Loucy (cell line): Measurements from ENCODE around the gene OTUD5.

Experiments
- EZH2phosphoT487 ChIP-seq: fragments of 200-600 bp; IDR thresholded peaks from 2 replicates; pipeline ENCODE4 v1.6.1; 2018; ENCODE audit warnings: antibody characterized with exemption, mild to moderate bottlenecking, moderate library complexity, borderline replicate concordance
- TF ChIP-seq, protein P1 (sequence below): fragments of 200-600 bp; sonication (generic); conservative IDR thresholded peaks from 2 replicates; pipeline ENCODE4 v1.5.1; 2014; ENCODE audit warnings: mild to moderate bottlenecking, antibody characterized with exemption, low read length

GRCh38 chrX:48933757-48934156, 23.6 kb downstream of the OTUD5 start:
- TF ChIP-seq, protein P1, sequence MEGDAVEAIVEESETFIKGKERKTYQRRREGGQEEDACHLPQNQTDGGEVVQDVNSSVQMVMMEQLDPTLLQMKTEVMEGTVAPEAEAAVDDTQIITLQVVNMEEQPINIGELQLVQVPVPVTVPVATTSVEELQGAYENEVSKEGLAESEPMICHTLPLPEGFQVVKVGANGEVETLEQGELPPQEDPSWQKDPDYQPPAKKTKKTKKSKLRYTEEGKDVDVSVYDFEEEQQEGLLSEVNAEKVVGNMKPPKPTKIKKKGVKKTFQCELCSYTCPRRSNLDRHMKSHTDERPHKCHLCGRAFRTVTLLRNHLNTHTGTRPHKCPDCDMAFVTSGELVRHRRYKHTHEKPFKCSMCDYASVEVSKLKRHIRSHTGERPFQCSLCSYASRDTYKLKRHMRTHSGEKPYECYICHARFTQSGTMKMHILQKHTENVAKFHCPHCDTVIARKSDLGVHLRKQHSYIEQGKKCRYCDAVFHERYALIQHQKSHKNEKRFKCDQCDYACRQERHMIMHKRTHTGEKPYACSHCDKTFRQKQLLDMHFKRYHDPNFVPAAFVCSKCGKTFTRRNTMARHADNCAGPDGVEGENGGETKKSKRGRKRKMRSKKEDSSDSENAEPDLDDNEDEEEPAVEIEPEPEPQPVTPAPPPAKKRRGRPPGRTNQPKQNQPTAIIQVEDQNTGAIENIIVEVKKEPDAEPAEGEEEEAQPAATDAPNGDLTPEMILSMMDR = no peak
- no peak for TF ChIP-seq EZH2phosphoT487
